GM12878 (cell line): ENCODE results near the gene RALGPS2. TPM values are rescaled to one million over a fixed set of nuclear protein-coding genes. Genes with fewer than 3 reads are reported as not detected.

Source experiments
- ATAC-seq: fragments of 200-7000 bp; cut with Tn5 transposase; 3 replicates; pipeline ENCODE4 v1.9.1; 2020; ENCODE audit warnings: mild to moderate bottlenecking, moderate library complexity
- BruUV-seq: library from RNA; stranded (reverse); fragments of 400-500 nt; replicated peaks from 2 replicates; lab custom pipeline; 2021; lab: Mats Ljungman, UMichigan
- CTCF ChIA-PET: fragments of 300-600 bp; sonication (Branson Sonifier 250); formaldehyde crosslinking; extraction: SDS; loops from one replicate; lab custom pipeline; 2021; ENCODE audit warnings: inconsistent platforms; lab: Yijun Ruan, JAX
- POLR2A ChIA-PET: fragments of 350-600 bp; formaldehyde crosslinking; extraction: SDS; loops from one replicate; lab custom pipeline; 2021; ENCODE audit warnings: inconsistent platforms; lab: Charles Lee
- RAD21 ChIA-PET: fragments of 300-600 bp; sonication (Branson Sonifier 250); formaldehyde crosslinking; loops from one replicate; lab custom pipeline; 2023; ENCODE audit warnings: antibody characterized with exemption; ENCODE audit not compliant: unreplicated experiment; lab: Charles Lee
- SMC1A ChIA-PET: fragments of 300-600 bp; sonication (Branson Sonifier 250); formaldehyde crosslinking; loops from one replicate; lab custom pipeline; 2023; ENCODE audit not compliant: unreplicated experiment, uncharacterized antibody; lab: Charles Lee
- DNase-seq: peaks from one replicate; pipeline ENCODE4 v3.0.0-alpha.2; 2011; ENCODE audit warnings: low read depth, low spot score
- FAIRE-seq: peaks from 3 replicates; lab custom pipeline; 2011; peaks lifted over from hg19 to GRCh38; lab: Jason Lieb, UNC
- H2AFZ ChIP-seq: 2 replicates; pipeline ENCODE4 v1.6.0; 2011; ENCODE audit warnings: low read depth, low read length, control low read depth; ENCODE audit not compliant: control insufficient read depth
- H3K27ac ChIP-seq: 2 replicates; pipeline ENCODE4 v1.5.1; 2011; ENCODE audit warnings: control low read depth; ENCODE audit not compliant: control insufficient read depth, insufficient read depth
- H3K27me3 ChIP-seq, 2 experiments: replicated peaks in 1 of 2; 2 replicates each; pipeline versions ENCODE4 v1.6.0 to v1.6.1; 2011; ENCODE audit warnings: low read length in 1 of 2; ENCODE audit not compliant: control insufficient read depth in 2 of 2, insufficient read depth in 2 of 2
- H3K36me3 ChIP-seq, 2 experiments: 2 replicates each; pipeline ENCODE4 v1.5.1; 2011; ENCODE audit warnings: low read length in 1 of 2; ENCODE audit not compliant: control insufficient read depth in 2 of 2, insufficient read depth in 2 of 2
- H3K4me1 ChIP-seq: 2 replicates; pipeline ENCODE4 v1.6.1; 2011; ENCODE audit warnings: mild to moderate bottlenecking, low read length, moderate library complexity, mixed read lengths; ENCODE audit not compliant: control insufficient read depth, insufficient read depth
- H3K4me2 ChIP-seq: 2 replicates; pipeline ENCODE4 v1.6.0; 2011; ENCODE audit warnings: control low read depth; ENCODE audit not compliant: control insufficient read depth, insufficient read depth
- H3K4me3 ChIP-seq: fragments of 200-600 bp; sonication (generic); 2 replicates; pipeline ENCODE4 v1.5.1; 2016
- H3K79me2 ChIP-seq: 2 replicates; pipeline ENCODE4 v1.6.0; 2011; ENCODE audit warnings: low read length; ENCODE audit not compliant: control insufficient read depth, insufficient read depth
- H3K9ac ChIP-seq: 2 replicates; pipeline ENCODE4 v1.8.0; 2011; ENCODE audit warnings: low read length, control low read depth, mixed read lengths; ENCODE audit not compliant: control insufficient read depth, insufficient read depth
- H3K9me3 ChIP-seq: replicated peaks from 3 replicates; pipeline ENCODE4 v1.5.1; 2011; ENCODE audit warnings: mild to moderate bottlenecking, low read length; ENCODE audit not compliant: control insufficient read depth, insufficient read depth
- H4K20me1 ChIP-seq: 2 replicates; pipeline ENCODE4 v1.6.0; 2011; ENCODE audit not compliant: control insufficient read depth, insufficient read depth
- CREM ChIP-seq: IDR thresholded peaks from 2 replicates; pipeline ENCODE4 v1.6.1; 2014; ENCODE audit warnings: antibody characterized with exemption, low read depth
- EED ChIP-seq: sonication (generic); IDR thresholded peaks from 2 replicates; pipeline ENCODE4 v1.6.1; 2016; ENCODE audit warnings: antibody characterized with exemption, low read depth
- EZH2 ChIP-seq: IDR thresholded peaks from 2 replicates; pipeline ENCODE4 v1.6.1; 2012; ENCODE audit warnings: low read depth, mild to moderate bottlenecking, control low read depth, inconsistent platforms, low read length, borderline replicate concordance; ENCODE audit not compliant: control insufficient read depth
- FOXK2 ChIP-seq: fragments of 450-650 bp; IDR thresholded peaks from 2 replicates; pipeline ENCODE4 v1.6.1; 2017; ENCODE audit warnings: mild to moderate bottlenecking, moderate library complexity
- GATAD2B ChIP-seq: fragments of 450-650 bp; conservative IDR thresholded peaks from 2 replicates; pipeline ENCODE4 v1.6.1; 2017; ENCODE audit warnings: low read depth, mild to moderate bottlenecking, moderate library complexity
- KDM1A ChIP-seq: fragments of 200-600 bp; sonication (generic); IDR thresholded peaks from 2 replicates; pipeline ENCODE4 v1.6.1; 2016; ENCODE audit warnings: borderline replicate concordance
- NFIC ChIP-seq: IDR thresholded peaks from 2 replicates; pipeline ENCODE4 v1.6.1; 2012; ENCODE audit warnings: low read depth, mild to moderate bottlenecking, inconsistent platforms, low read length, moderate library complexity
- RAD51 ChIP-seq: fragments of 450-650 bp; IDR thresholded peaks from 2 replicates; pipeline ENCODE4 v1.6.1; 2016; ENCODE audit warnings: moderate library complexity, mild to moderate bottlenecking, inconsistent platforms
- SMARCA5 ChIP-seq: fragments of 450-650 bp; IDR thresholded peaks from 2 replicates; pipeline ENCODE4 v1.6.1; 2017; ENCODE audit warnings: mild to moderate bottlenecking
- TBL1XR1 ChIP-seq: IDR thresholded peaks from 2 replicates; pipeline ENCODE4 v1.6.1; 2012; ENCODE audit warnings: low read depth, low read length, improper control_type of control experiment
- TCF7 ChIP-seq: IDR thresholded peaks from 2 replicates; pipeline ENCODE4 v1.6.1; 2014; ENCODE audit warnings: antibody characterized with exemption, borderline replicate concordance
- ZNF207 ChIP-seq: fragments of 450-650 bp; IDR thresholded peaks from 2 replicates; pipeline ENCODE4 v1.6.1; 2014; ENCODE audit warnings: antibody characterized with exemption, mild to moderate bottlenecking, borderline replicate concordance
- ZNF274 ChIP-seq: IDR thresholded peaks from one replicate; pipeline ENCODE4 v1.8.0; 2011; ENCODE audit not compliant: insufficient read length, insufficient read depth
- WGBS: methylation state at CpG from one replicate; pipeline ENCODE4 v1.1.6; 2016; ENCODE audit warnings: low lambda C conversion rate; ENCODE audit not compliant: insufficient replicate concordance, insufficient coverage; ENCODE audit errors: missing lambda C conversion rate; 5-methylcytosine and 5-hydroxymethylcytosine counted together
- in situ Hi-C: fragments of 300-500 bp; cut with MboI; formaldehyde crosslinking; loops from 9 replicates; pipeline ENCODE4 v1.14.3; 2018; ENCODE audit warnings: mixed read lengths
- intact Hi-C: fragments of 100-400 bp; cut with micrococcal nuclease; formaldehyde crosslinking; loops from one replicate; pipeline ENCODE4 v1.14.2; 2022; ENCODE audit not compliant: unreplicated experiment
- polyA plus RNA-seq, 11 experiments: library from polyadenylated mRNA; depleted of rRNA in 4 of 11; unstranded in 6 of 11; stranded (reverse) in 5 of 11; fragments of >200 nt; fragmentation: Nextera tagmentation in 4 of 11; fragmentation: Illumina TruSeq in 1 of 11; extraction: Ambion mirVana in 4 of 11; extraction: Trizol in 1 of 11; gene quantifications; 1 replicate in 1 of 11; 2 replicates in 10 of 11; pipeline versions ENCODE4 v1.2.1 to v1.2.3, GENCODE V29; 2011 to 2016; ENCODE audit warnings: inconsistent platforms in 2 of 11, missing spikeins in 2 of 11, low read depth in 1 of 11
- total RNA-seq, 4 experiments: library from RNA; depleted of rRNA in 3 of 4; stranded (reverse); fragments of >200 nt in 3 of 4; fragmentation: Illumina TruSeq in 1 of 4; extraction: Trizol in 1 of 4; gene quantifications; 2 replicates each; pipeline versions ENCODE4 v1.2.1 to v1.2.3, GENCODE V29; 2013 to 2021
- TF ChIP-seq, protein P1 (sequence below): IDR thresholded peaks from 2 replicates; pipeline ENCODE4 v1.6.1; 2012; ENCODE audit warnings: low read depth, low read length, improper control_type of control experiment
- TF ChIP-seq, protein P2 (sequence below): fragments of 450-650 bp; IDR thresholded peaks from 2 replicates; pipeline ENCODE4 v1.6.1; 2018; ENCODE audit warnings: mild to moderate bottlenecking, low read depth, moderate library complexity; ENCODE audit not compliant: partially characterized antibody
- TF ChIP-seq, protein P3 (sequence below): fragments of 450-650 bp; IDR thresholded peaks from 2 replicates; pipeline ENCODE4 v1.6.1; 2017; ENCODE audit warnings: mild to moderate bottlenecking, moderate library complexity
- TF ChIP-seq, protein P4 (sequence below): fragments of 450-650 bp; IDR thresholded peaks from 2 replicates; pipeline ENCODE4 v1.6.1; 2014; ENCODE audit warnings: mild to moderate bottlenecking

RALGPS2 gene
- total and polyA plus RNA-seq, 10 of the 15 experiments (the other 5 are each of a cell fraction or from before 2014, with no cell fraction given), result 0.08 to 3.7 (median 0.50) TPM

DNA sequence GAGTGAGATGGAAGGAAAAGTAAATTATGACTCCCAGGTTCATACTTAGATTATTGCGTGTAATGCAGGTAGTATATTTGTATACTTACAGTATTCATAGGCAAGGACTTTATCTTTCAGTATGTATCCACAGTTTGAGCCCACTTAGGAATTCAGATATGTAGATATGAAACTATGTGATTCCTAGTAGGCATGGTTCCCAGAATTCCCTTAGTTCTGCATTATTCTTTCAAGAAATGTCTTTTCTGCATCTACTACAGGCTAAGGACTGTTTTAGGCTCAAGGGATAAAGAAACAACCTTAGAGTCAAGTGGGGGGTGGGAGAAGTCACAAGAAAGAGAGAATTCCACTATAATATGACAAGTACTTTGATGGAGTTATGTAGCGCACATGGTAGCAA lies 132.1 kb downstream of the RALGPS2 start (continued):
- TF ChIP-seq, protein P1, sequence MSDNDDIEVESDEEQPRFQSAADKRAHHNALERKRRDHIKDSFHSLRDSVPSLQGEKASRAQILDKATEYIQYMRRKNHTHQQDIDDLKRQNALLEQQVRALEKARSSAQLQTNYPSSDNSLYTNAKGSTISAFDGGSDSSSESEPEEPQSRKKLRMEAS, result no peak
- no peak for TF ChIP-seq SMARCA5
- no peak for TF ChIP-seq ZNF207
- no peak for TF ChIP-seq NFIC
- no peak for TF ChIP-seq TBL1XR1
- no peak for TF ChIP-seq EZH2
- TF ChIP-seq FOXK2, result no peak
- TF ChIP-seq, protein P2, sequence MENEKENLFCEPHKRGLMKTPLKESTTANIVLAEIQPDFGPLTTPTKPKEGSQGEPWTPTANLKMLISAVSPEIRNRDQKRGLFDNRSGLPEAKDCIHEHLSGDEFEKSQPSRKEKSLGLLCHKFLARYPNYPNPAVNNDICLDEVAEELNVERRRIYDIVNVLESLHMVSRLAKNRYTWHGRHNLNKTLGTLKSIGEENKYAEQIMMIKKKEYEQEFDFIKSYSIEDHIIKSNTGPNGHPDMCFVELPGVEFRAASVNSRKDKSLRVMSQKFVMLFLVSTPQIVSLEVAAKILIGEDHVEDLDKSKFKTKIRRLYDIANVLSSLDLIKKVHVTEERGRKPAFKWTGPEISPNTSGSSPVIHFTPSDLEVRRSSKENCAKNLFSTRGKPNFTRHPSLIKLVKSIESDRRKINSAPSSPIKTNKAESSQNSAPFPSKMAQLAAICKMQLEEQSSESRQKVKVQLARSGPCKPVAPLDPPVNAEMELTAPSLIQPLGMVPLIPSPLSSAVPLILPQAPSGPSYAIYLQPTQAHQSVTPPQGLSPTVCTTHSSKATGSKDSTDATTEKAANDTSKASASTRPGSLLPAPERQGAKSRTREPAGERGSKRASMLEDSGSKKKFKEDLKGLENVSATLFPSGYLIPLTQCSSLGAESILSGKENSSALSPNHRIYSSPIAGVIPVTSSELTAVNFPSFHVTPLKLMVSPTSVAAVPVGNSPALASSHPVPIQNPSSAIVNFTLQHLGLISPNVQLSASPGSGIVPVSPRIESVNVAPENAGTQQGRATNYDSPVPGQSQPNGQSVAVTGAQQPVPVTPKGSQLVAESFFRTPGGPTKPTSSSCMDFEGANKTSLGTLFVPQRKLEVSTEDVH, result no peak

DNA sequence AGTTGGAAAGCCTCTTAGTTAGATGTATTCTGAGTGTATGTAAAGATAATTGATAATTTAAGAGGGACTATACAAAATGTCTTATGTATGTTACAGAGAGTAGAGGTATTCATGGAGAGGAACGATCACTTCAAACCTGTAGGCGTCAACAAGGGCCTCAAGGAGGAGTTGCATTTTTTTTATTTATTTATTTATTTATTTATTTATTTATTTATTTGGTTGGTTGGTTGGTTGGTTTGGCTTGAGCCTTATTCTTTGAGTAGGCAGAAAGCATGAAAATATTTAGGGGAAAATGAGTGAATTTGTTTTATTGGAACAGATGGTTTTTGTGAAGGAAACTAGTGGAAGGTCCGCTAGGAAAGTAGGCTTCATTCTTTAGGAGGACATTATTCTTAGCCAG lies 137.4 kb downstream of the RALGPS2 start:
- Histone ChIP-seq H3K27me3 (no peaks in the 10 kb centered on the region), H3K36me3 (no peaks in the 10 kb centered on the region), H3K4me3 (no peak overlapping the region), H3K4me2 (no peak overlapping the region), H2AFZ (no peak overlapping the region), H3K4me1 (no peaks in the 10 kb centered on the region), H3K9ac (no peak overlapping the region), H3K79me2 (no peaks in the 10 kb centered on the region), H3K27ac (no peak overlapping the region), H3K9me3 (no peaks in the 10 kb centered on the region), H4K20me1 (no peaks in the 10 kb centered on the region)
- POLR2A ChIA-PET, result no interaction called here
- 77% methylated on average over 3 of the region's 3 CpGs for WGBS
- no peak for FAIRE-seq
- in situ Hi-C loops (no loop called here), intact Hi-C loops (no loop called here)
- RAD21 ChIA-PET, result no interaction called here
- SMC1A ChIA-PET, result interaction anchor here (0.6 kb wide), 1 partner anchor 50 kb away, joined by 4 read pairs; no protein-coding TSS in a partner anchor
- no peak for DNase-seq
- no peak for ATAC-seq
- CTCF ChIA-PET, result interaction anchor here (0.8 kb wide), 1 partner anchor 329 kb away, joined by 3 read pairs; no protein-coding TSS in a partner anchor
- BruUV-seq, result no TSS peak
- TF ChIP-seq RAD51 (no peak), KDM1A (no peak), GATAD2B (no peak), TCF7 (no peak), EED (no peak), ZNF274 (no peak), CREM (no peak)
- TF ChIP-seq, protein P3, sequence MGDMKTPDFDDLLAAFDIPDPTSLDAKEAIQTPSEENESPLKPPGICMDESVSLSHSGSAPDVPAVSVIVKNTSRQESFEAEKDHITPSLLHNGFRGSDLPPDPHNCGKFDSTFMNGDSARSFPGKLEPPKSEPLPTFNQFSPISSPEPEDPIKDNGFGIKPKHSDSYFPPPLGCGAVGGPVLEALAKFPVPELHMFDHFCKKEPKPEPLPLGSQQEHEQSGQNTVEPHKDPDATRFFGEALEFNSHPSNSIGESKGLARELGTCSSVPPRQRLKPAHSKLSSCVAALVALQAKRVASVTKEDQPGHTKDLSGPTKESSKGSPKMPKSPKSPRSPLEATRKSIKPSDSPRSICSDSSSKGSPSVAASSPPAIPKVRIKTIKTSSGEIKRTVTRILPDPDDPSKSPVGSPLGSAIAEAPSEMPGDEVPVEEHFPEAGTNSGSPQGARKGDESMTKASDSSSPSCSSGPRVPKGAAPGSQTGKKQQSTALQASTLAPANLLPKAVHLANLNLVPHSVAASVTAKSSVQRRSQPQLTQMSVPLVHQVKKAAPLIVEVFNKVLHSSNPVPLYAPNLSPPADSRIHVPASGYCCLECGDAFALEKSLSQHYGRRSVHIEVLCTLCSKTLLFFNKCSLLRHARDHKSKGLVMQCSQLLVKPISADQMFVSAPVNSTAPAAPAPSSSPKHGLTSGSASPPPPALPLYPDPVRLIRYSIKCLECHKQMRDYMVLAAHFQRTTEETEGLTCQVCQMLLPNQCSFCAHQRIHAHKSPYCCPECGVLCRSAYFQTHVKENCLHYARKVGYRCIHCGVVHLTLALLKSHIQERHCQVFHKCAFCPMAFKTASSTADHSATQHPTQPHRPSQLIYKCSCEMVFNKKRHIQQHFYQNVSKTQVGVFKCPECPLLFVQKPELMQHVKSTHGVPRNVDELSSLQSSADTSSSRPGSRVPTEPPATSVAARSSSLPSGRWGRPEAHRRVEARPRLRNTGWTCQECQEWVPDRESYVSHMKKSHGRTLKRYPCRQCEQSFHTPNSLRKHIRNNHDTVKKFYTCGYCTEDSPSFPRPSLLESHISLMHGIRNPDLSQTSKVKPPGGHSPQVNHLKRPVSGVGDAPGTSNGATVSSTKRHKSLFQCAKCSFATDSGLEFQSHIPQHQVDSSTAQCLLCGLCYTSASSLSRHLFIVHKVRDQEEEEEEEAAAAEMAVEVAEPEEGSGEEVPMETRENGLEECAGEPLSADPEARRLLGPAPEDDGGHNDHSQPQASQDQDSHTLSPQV, result no peak
- TF ChIP-seq, protein P4, sequence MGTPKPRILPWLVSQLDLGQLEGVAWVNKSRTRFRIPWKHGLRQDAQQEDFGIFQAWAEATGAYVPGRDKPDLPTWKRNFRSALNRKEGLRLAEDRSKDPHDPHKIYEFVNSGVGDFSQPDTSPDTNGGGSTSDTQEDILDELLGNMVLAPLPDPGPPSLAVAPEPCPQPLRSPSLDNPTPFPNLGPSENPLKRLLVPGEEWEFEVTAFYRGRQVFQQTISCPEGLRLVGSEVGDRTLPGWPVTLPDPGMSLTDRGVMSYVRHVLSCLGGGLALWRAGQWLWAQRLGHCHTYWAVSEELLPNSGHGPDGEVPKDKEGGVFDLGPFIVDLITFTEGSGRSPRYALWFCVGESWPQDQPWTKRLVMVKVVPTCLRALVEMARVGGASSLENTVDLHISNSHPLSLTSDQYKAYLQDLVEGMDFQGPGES, result no peak
